ENCODE data around the gene HINT3. TPM values are rescaled to one million over a fixed set of nuclear protein-coding genes. Genes with fewer than 3 reads are reported as not detected.
A peak's percentile ranks its signal among the peaks of the same experiment; 100 is the strongest.

HINT3 gene
- total RNA-seq, 1 donor: 23.5 TPM

DNA sequence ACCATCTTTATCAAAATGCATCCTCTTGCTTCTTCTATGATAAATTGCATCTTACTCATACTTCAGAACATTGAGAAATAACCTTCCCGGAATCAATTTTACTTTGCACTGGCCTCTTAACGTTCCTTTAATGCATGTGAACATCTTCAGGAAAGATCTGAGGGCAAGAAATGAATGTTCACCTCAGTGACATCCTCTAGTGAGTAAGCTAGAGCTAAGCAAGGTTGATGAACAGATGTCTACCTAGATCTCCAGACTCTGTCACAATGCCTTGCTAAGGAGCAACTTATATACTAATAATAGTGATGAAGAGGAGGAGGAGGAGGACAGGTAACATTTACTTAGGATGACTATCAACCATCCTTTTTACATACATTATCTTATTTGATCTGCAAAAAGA, 16.8 kb upstream of the HINT3 start:
- no peak overlapping the region for H3K4me3 ChIP-seq (ENCODE audit: low read depth, low read length)
- TF ChIP-seq, protein P1, sequence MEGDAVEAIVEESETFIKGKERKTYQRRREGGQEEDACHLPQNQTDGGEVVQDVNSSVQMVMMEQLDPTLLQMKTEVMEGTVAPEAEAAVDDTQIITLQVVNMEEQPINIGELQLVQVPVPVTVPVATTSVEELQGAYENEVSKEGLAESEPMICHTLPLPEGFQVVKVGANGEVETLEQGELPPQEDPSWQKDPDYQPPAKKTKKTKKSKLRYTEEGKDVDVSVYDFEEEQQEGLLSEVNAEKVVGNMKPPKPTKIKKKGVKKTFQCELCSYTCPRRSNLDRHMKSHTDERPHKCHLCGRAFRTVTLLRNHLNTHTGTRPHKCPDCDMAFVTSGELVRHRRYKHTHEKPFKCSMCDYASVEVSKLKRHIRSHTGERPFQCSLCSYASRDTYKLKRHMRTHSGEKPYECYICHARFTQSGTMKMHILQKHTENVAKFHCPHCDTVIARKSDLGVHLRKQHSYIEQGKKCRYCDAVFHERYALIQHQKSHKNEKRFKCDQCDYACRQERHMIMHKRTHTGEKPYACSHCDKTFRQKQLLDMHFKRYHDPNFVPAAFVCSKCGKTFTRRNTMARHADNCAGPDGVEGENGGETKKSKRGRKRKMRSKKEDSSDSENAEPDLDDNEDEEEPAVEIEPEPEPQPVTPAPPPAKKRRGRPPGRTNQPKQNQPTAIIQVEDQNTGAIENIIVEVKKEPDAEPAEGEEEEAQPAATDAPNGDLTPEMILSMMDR (IDR thresholded peaks at IDR 0.05; ENCODE audit: insufficient read depth, low read length): no peak
- DNase-seq (ENCODE audit: low read depth): no peak

DNA sequence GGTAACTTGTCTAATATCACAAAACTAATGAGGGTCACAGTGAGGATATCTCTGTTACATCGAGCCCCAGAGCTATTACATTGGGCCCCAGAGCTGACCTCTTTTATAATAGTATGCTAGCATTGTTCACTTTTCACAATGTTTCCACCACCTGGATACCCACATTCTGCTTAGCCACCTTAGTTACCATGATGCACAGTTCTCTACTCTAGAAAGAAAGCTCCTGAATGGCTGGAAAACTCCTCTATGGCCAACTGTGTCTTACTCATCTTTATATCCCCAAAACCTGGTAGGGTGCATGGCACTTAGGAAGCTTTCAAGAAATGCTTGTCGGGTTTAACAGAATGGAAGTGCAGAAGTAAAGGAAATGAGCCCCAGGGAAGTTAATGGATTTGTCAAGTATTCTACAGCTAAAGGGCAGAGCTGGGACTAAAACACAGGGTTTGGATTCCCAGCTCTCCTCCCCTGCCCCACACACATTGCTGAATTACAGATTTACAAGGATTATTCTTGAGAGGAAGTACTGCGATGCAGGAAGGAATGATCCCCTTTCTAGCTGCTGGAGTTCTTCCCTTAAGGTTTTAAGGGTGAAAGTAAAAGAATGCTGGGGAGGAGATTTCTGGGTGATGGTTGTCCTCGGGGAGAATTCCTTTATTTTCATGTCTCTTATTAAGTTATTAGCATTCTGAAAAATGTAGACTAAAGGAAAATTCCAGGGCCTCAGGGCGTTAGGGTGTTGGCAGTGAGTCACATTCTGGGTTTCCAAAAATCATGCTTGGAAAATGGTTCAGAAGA, 16.1 kb upstream of the HINT3 start:
- no peak overlapping the region for H3K4me3 ChIP-seq (ENCODE audit: low read depth, low read length)
- TF ChIP-seq, protein P1 (IDR thresholded peaks at IDR 0.05; ENCODE audit: insufficient read depth, low read length): no peak
- DNase-seq (ENCODE audit: low read depth): peak; percentile 72

DNA sequence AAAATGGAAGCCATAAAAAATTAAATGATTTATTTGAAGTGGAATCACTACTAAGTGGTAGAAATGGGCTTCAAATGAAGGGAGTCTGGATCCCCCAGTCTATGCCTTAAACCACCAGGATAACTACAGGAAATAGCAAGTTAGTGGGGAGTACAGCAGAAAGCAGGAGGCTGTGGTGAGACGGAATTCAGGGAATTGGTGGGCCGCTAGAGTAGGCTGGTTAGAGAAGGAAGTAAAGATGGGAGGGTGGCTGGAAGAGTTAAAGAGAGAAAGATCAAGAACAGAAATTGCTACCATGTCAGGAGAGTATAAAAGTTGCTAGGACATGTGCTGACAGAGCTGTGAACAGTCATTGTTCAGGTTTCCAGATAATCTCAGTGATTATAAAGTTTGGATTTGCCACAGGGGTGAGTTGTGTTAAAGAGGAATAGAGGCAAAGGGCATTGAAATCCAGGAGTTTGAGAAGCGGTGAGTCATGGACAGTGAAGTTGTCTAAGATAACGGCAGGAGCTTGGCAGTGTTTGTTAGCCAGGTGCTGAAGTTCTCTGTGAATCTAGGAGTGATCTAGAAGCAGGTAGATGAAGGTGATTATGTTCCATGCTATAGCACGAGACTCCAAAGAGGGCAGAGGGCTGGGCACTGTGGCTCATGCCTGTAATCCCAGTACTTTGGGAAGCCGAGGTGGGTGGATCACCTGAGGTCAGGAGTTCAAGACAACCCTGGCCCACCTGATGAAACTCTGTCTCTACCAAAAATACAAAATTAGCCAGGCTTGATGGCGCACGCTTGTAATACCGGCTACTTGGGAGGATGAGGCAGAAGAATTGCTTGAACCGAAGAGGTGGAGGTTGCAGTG, 13.7 kb upstream of the HINT3 start:
- no peak overlapping the region for H3K4me3 ChIP-seq (ENCODE audit: low read depth, low read length)
- no peak for DNase-seq (ENCODE audit: low read depth)
- TF ChIP-seq, protein P1 (IDR thresholded peaks at IDR 0.05; ENCODE audit: insufficient read depth, low read length): no peak

DNA sequence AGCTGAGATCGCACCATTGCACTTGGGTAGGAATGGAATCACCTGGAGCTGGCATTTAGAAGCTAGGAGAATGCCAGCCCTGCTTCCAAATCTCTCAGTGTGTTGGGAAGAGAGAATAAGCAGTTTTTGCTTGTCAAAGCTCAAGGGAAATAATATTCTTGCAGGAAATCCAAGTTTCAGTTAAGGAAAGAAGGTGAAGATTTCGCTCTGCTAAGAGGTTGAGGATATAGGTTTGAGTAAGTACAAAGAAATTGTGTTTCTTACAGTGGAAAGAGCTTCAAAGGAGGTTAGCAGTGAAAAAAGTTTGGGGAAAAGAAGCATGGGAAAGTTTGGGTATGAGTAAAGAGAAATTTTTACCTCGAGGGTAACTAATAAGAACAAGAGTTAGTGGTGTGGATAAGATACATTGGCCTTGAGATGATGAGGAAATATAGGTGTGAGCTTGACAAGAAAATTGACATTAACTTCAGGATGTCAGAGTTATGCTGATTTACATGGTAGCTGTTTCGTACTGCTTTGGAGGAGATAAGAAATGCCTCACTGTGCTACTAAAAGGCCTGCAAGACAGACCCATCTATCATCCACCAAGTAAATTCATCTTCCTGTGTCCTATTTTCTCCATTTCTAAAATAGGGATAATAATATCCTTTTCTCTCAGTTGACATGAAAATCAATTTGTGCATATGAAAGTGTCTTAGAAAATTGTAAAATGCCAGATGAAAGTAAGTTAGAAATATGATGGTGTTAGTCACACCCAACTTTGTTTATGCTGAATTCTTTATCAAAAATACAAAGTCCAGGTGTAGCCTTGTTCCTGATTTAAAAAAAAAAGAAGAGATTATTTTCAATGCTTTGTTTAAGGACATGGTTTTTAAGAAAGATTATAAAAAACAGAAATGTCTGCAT, 12.8 kb upstream of the HINT3 start:
- no peak for DNase-seq (ENCODE audit: low read depth)
- no peak overlapping the region for H3K4me3 ChIP-seq (ENCODE audit: low read depth, low read length)
- TF ChIP-seq, protein P1 (IDR thresholded peaks at IDR 0.05; ENCODE audit: insufficient read depth, low read length): no peak

DNA sequence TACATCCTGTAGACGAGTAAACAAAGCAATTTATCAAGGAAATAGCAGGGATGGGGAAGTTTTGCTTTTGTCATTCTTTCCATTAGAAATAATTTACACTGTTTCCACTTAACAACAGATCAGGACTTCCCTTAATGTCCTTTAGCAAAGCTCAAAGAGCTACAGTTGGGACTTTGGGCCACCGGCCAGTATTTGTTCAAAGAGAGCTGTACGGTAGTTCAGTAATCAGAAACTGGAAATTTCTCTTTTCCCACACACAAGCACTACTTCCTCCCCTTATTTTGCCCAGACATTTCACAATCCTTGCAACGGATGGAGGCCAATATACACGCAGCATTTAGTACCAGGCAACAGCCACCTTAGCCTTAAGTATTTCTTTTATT, 12.1 kb upstream of the HINT3 start:
- TF ChIP-seq, protein P1 (IDR thresholded peaks at IDR 0.05; ENCODE audit: insufficient read depth, low read length): no peak
- peak; percentile 91 for DNase-seq (ENCODE audit: low read depth)
- no peak overlapping the region for H3K4me3 ChIP-seq (ENCODE audit: low read depth, low read length)

DNA sequence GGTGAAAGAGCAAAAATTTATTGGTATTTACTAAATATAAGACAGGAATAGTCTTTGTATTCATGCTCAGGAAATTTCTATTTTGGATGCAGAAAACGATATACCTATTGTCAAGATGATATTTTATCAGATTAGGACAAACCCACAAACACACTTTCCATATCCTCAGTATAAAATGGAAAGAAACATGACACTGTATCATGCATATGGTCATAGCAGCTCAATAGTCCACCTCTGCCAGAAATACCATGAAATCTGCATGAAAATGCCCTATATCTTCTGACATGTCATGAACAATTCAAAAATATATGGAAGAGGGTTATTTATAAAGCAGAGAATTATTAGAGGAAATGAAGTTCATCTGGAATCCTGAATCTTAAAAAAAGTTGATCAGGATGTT, 11.7 kb upstream of the HINT3 start:
- TF ChIP-seq, protein P1 (IDR thresholded peaks at IDR 0.05; ENCODE audit: insufficient read depth, low read length): no peak
- no peak for DNase-seq (ENCODE audit: low read depth)
- H3K4me3 ChIP-seq (ENCODE audit: low read depth, low read length): no peak overlapping the region

All from fibroblast of the aortic adventitia (primary cell).